ENCODE measurements around the gene NLK. TPM values are rescaled to one million over a fixed set of nuclear protein-coding genes. Genes with fewer than 3 reads are reported as not detected.

NLK gene
- total and polyA plus RNA-seq, 4 donors = 7.1 to 27.0 (median 12.1) TPM

DNA sequence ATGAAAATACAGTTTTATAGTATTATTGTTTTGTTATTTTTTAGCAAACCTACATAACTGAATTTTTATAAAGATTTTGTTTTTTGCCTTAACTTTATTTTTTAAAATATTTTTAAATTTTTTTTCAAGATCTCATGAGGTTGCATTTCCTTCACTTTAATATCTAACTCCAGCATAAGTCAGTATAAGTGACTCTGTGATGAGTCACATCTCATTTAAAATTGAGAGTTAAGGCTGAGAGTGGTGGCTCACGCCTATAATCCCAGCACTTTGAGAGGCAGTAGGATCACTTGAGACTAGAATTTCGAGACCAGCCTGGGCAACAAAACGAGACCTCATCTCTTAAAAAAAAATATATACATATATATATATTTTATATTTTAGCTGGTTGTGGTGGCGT lies 44.0 kb downstream of the NLK start:
- TF ChIP-seq CTCF (IDR thresholded peaks at IDR 0.05; ENCODE audit: control extremely low read depth, extremely low read depth) = no peak
- Histone ChIP-seq H3K4me3 (no peak overlapping the region), H3K27me3 (ENCODE audit: control insufficient read depth in 3 of 3, insufficient read depth in 3 of 3, low read length in 2 of 3) (no peaks in the 10 kb centered on the region), H3K4me1 (ENCODE audit: control insufficient read depth in 5 of 5, insufficient read depth in 5 of 5, low read length in 5 of 5) (peaks cover 0 to 11% (median 6%) of the 10 kb centered on the region in 5 donors), H3K9me3 (ENCODE audit: control insufficient read depth in 4 of 4, insufficient read depth in 3 of 4, low read length in 3 of 4) (no peaks in the 10 kb centered on the region), H3K36me3 (ENCODE audit: control insufficient read depth in 4 of 4, insufficient read depth in 4 of 4, low read length in 4 of 4) (no peaks in the 10 kb centered on the region), H3K9ac (ENCODE audit: insufficient read depth in 1 of 2, low read length in 2 of 2) (no peak overlapping the region), H3K27ac (ENCODE audit: low read depth in 1 of 2, low read length in 1 of 2) (no peak overlapping the region)
- DNase-seq = no peak
- WGBS, 2 donors = 95 to 98% methylated on average over 4 of the region's 4 CpGs
- ATAC-seq (ENCODE audit: insufficient read depth, low FRiP score) = no peak

- H3K9ac ChIP-seq (ENCODE audit: insufficient read depth in 1 of 2, low read length in 2 of 2) = no peak overlapping the region
- H3K27ac ChIP-seq (ENCODE audit: low read depth in 1 of 2, low read length in 1 of 2) = no peak overlapping the region
- ATAC-seq (ENCODE audit: insufficient read depth, low FRiP score) = no peak
- no peaks in the 10 kb centered on the region for H3K36me3 ChIP-seq (ENCODE audit: control insufficient read depth in 4 of 4, insufficient read depth in 4 of 4, low read length in 4 of 4)
- peaks cover 0 to 8% (median 4%) of the 10 kb centered on the region in 5 donors for H3K4me1 ChIP-seq (ENCODE audit: control insufficient read depth in 5 of 5, insufficient read depth in 5 of 5, low read length in 5 of 5)
- H3K9me3 ChIP-seq (ENCODE audit: control insufficient read depth in 4 of 4, insufficient read depth in 3 of 4, low read length in 3 of 4) = no peaks in the 10 kb centered on the region
- DNase-seq = no peak
- H3K27me3 ChIP-seq (ENCODE audit: control insufficient read depth in 3 of 3, insufficient read depth in 3 of 3, low read length in 2 of 3) = no peaks in the 10 kb centered on the region
- no peak overlapping the region for H3K4me3 ChIP-seq
- TF ChIP-seq CTCF (IDR thresholded peaks at IDR 0.05; ENCODE audit: control extremely low read depth, extremely low read depth) = no peak
Observed at GRCh38 chr17:28087743-28088142, 45.3 kb downstream of the NLK start.

- Histone ChIP-seq H3K27me3 (ENCODE audit: control insufficient read depth in 3 of 3, insufficient read depth in 3 of 3, low read length in 2 of 3) (no peaks in the 10 kb centered on the region), H3K4me1 (ENCODE audit: control insufficient read depth in 5 of 5, insufficient read depth in 5 of 5, low read length in 5 of 5) (peaks cover 0 to 4% (median 3%) of the 10 kb centered on the region in 5 donors), H3K36me3 (ENCODE audit: control insufficient read depth in 4 of 4, insufficient read depth in 4 of 4, low read length in 4 of 4) (no peaks in the 10 kb centered on the region), H3K9me3 (ENCODE audit: control insufficient read depth in 4 of 4, insufficient read depth in 3 of 4, low read length in 3 of 4) (no peaks in the 10 kb centered on the region), H3K9ac (ENCODE audit: insufficient read depth in 1 of 2, low read length in 2 of 2) (no peak overlapping the region), H3K4me3 (no peak overlapping the region), H3K27ac (ENCODE audit: low read depth in 1 of 2, low read length in 1 of 2) (no peak overlapping the region)
- ATAC-seq (ENCODE audit: insufficient read depth, low FRiP score) = no peak
- 95 to 96% methylated on average over 4 of the region's 4 CpGs for WGBS, 2 donors
- DNase-seq = no peak
- TF ChIP-seq CTCF (IDR thresholded peaks at IDR 0.05; ENCODE audit: control extremely low read depth, extremely low read depth) = no peak
Observed at GRCh38 chr17:28090551-28090950, 48.1 kb downstream of the NLK start.

DNA sequence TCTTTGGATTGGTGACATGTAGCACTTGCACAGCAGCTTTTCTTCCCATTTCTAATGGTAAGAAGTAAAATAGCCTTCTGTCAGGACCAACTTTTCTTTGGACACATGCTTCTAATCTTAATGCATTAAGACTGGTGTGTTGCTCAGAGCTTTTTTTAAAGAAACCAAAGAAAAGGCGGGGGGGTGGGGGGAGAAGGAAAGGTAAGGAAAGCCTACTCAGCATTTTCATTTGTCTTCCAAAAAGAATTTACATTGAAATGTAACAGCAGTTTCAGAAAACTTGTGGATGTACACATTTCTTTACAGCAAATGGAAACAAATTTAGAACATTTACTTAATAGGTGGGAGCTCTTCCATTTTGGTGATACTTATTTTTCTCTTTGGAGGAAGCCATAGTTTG lies 49.6 kb downstream of the NLK start:
- Histone ChIP-seq H3K4me1 (ENCODE audit: control insufficient read depth in 5 of 5, insufficient read depth in 5 of 5, low read length in 5 of 5) (peaks cover 0 to 15% (median 3%) of the 10 kb centered on the region in 5 donors), H3K36me3 (ENCODE audit: control insufficient read depth in 4 of 4, insufficient read depth in 4 of 4, low read length in 4 of 4) (no peaks in the 10 kb centered on the region), H3K27me3 (ENCODE audit: control insufficient read depth in 3 of 3, insufficient read depth in 3 of 3, low read length in 2 of 3) (no peaks in the 10 kb centered on the region), H3K9ac (ENCODE audit: insufficient read depth in 1 of 2, low read length in 2 of 2) (no peak overlapping the region), H3K4me3 (no peak overlapping the region), H3K27ac (ENCODE audit: low read depth in 1 of 2, low read length in 1 of 2) (no peak overlapping the region), H3K9me3 (ENCODE audit: control insufficient read depth in 4 of 4, insufficient read depth in 3 of 4, low read length in 3 of 4) (no peaks in the 10 kb centered on the region)
- no peak for TF ChIP-seq CTCF (IDR thresholded peaks at IDR 0.05; ENCODE audit: control extremely low read depth, extremely low read depth)
- 96 to 97% methylated on average over 1 of the region's 1 CpG for WGBS, 2 donors
- DNase-seq (no peak), ATAC-seq (ENCODE audit: insufficient read depth, low FRiP score) (no peak)

All from lung (tissue), 12 donors.